ENCODE measurements around the gene ZNF536.
A peak's percentile ranks its signal among the peaks of the same experiment; 100 is the strongest.

Gene ZNF536

GRCh38 chr19:30363073-30363472 lies 9.1 kb upstream of the ZNF536 start:
- no peak for DNase-seq (ENCODE audit: low read depth, low spot score)

- no peak for DNase-seq (ENCODE audit: low read depth, low spot score)
Observed at GRCh38 chr19:30364866-30365800, 7.1 kb upstream of the ZNF536 start.

GRCh38 chr19:30366282-30366681 lies 5.9 kb upstream of the ZNF536 start:
- no peak for DNase-seq (ENCODE audit: low read depth, low spot score)

- no peak for DNase-seq (ENCODE audit: low read depth, low spot score)
Observed at GRCh38 chr19:30367006-30367405, 5.2 kb upstream of the ZNF536 start.

GRCh38 chr19:30367421-30367820 lies 4.8 kb upstream of the ZNF536 start:
- DNase-seq (ENCODE audit: low read depth, low spot score) = no peak

- no peak for DNase-seq (ENCODE audit: low read depth, low spot score)
Observed at GRCh38 chr19:30369833-30370232, 2.4 kb upstream of the ZNF536 start.

- no peak for DNase-seq (ENCODE audit: low read depth, low spot score)
Observed at GRCh38 chr19:30371161-30371836, 885 bp upstream of the ZNF536 start.

GRCh38 chr19:30373593-30373992 lies 1.4 kb downstream of the ZNF536 start:
- DNase-seq (ENCODE audit: low read depth, low spot score) = peak; percentile 73

GRCh38 chr19:30374539-30374864 lies 2.3 kb downstream of the ZNF536 start:
- no peak for DNase-seq (ENCODE audit: low read depth, low spot score)

- DNase-seq (ENCODE audit: low read depth, low spot score) = no peak
Observed at GRCh38 chr19:30374865-30375552, 2.8 kb downstream of the ZNF536 start.

- no peak for DNase-seq (ENCODE audit: low read depth, low spot score)
Observed at GRCh38 chr19:30375553-30376031, 3.4 kb downstream of the ZNF536 start.

GRCh38 chr19:30376272-30376671 lies 4.1 kb downstream of the ZNF536 start:
- no peak for DNase-seq (ENCODE audit: low read depth, low spot score)

- DNase-seq (ENCODE audit: low read depth, low spot score) = no peak
Observed at GRCh38 chr19:30376826-30377425, 4.7 kb downstream of the ZNF536 start.

- DNase-seq (ENCODE audit: low read depth, low spot score) = no peak
Observed at GRCh38 chr19:30378701-30379100, 6.5 kb downstream of the ZNF536 start.

GRCh38 chr19:30379841-30380610 lies 7.8 kb downstream of the ZNF536 start:
- no peak for DNase-seq (ENCODE audit: low read depth, low spot score)

- DNase-seq (ENCODE audit: low read depth, low spot score) = no peak
Observed at GRCh38 chr19:30381366-30381765, 9.2 kb downstream of the ZNF536 start.

- DNase-seq (ENCODE audit: low read depth, low spot score) = no peak
Observed at GRCh38 chr19:30385174-30385573, 13.0 kb downstream of the ZNF536 start.

GRCh38 chr19:30385666-30386065 lies 13.5 kb downstream of the ZNF536 start:
- no peak for DNase-seq (ENCODE audit: low read depth, low spot score)

- DNase-seq (ENCODE audit: low read depth, low spot score) = no peak
Observed at GRCh38 chr19:30386551-30387143, 14.5 kb downstream of the ZNF536 start.

GRCh38 chr19:30387311-30388115 lies 15.3 kb downstream of the ZNF536 start:
- no peak for DNase-seq (ENCODE audit: low read depth, low spot score)
